ENCODE data around the gene COL18A1.

COL18A1 gene

DNA sequence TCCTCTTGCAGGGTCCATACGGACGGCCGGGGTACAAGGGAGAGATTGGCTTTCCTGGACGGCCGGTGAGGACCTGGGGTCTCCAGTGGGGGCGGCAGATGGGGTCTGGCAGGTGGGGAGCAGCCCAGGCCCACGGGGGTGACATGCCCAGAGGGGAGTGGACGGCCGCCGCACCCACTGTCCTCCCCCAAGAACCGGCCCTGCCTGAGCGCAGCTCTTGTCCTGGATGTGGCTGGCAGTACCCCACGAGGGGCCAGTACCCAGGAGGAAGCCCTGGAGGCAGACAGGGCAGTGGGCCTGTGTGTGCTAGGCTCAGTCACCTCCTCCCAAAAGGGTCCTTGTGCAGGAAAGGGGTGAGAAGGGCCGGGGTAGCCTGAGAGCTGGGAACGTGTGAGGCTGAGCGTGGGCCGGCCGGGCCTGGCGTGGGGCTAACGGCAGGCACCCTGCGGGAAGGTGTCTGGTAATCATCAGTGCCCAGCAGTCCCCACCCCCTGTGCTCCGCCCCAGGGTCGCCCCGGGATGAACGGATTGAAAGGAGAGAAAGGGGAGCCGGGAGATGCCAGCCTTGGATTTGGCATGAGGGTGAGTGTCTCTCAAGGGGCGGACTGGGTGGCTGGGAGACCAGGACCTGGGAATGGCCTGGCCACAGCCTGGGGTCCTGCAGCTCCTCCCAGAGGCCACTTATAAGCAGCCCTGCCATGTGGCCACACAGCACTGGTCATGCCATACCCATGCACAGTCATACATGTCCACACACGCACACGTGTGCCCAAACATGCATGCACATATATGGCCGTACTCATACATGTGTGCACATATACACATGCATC lies 90.1 kb downstream of the COL18A1 start:
- DNase-seq = no peak
- no peaks in the 10 kb centered on the region for H3K27me3 ChIP-seq (replicated peaks)
- peaks cover 70% of the 10 kb centered on the region for H3K36me3 ChIP-seq (replicated peaks)
- H3K4me3 ChIP-seq (ENCODE audit: low read depth, low read length) = no peak overlapping the region
- TF ChIP-seq, protein P1, sequence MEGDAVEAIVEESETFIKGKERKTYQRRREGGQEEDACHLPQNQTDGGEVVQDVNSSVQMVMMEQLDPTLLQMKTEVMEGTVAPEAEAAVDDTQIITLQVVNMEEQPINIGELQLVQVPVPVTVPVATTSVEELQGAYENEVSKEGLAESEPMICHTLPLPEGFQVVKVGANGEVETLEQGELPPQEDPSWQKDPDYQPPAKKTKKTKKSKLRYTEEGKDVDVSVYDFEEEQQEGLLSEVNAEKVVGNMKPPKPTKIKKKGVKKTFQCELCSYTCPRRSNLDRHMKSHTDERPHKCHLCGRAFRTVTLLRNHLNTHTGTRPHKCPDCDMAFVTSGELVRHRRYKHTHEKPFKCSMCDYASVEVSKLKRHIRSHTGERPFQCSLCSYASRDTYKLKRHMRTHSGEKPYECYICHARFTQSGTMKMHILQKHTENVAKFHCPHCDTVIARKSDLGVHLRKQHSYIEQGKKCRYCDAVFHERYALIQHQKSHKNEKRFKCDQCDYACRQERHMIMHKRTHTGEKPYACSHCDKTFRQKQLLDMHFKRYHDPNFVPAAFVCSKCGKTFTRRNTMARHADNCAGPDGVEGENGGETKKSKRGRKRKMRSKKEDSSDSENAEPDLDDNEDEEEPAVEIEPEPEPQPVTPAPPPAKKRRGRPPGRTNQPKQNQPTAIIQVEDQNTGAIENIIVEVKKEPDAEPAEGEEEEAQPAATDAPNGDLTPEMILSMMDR (IDR thresholded peaks at IDR 0.05; ENCODE audit: low read depth, low read length, missing control alignments) = no peak
- in situ Hi-C loops (cut with HindIII; ENCODE audit: low pct_ligation_motif_present, low sequenced_read_pairs) = no loop called here
- no peak overlapping the region for H3K27ac ChIP-seq

DNA sequence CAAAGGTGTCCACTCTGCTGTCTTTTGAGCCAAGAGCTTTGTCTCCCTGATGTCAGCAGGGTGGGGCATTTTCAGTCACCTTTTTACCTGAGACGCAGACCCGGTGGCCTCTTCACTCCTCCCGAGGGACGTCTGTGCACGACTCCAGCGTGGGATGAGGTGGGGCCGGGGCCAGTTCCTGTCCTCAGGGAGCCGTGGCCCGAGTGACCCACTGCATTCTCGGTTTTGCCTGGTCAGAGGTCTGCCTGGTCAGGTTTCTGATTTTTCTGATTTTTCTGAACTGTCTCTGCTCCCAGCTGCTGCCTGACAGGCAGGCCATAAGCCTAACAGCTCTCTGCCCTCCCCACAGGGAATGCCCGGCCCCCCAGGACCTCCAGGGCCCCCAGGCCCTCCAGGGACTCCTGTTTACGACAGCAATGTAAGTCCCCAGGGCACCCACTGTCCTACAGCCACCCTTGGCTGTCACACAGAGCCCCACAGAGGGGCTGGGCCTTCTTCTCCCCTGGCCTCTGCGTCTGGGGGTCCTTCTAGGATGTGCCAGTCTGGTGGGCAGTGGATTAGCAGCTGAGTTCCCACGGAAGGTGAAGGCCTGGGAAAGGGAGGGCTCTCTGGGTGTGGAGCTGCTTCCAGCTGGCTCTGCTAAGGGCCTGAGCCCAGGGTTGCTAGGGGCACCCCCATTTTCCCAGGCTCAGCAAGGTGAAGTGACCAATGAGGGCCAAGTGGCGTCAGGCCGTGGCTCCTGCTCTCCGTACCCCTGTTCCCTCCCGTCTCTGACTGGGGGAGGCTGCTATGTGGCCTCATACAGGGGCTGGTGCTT lies 91.4 kb downstream of the COL18A1 start:
- no peak for DNase-seq
- Histone ChIP-seq H3K27me3 (replicated peaks) (no peaks in the 10 kb centered on the region), H3K36me3 (replicated peaks) (peaks cover 64% of the 10 kb centered on the region), H3K27ac (no peak overlapping the region), H3K4me3 (ENCODE audit: low read depth, low read length) (no peak overlapping the region)
- in situ Hi-C loops (cut with HindIII; ENCODE audit: low pct_ligation_motif_present, low sequenced_read_pairs) = no loop called here
- TF ChIP-seq, protein P1 (IDR thresholded peaks at IDR 0.05; ENCODE audit: low read depth, low read length, missing control alignments) = no peak

DNA sequence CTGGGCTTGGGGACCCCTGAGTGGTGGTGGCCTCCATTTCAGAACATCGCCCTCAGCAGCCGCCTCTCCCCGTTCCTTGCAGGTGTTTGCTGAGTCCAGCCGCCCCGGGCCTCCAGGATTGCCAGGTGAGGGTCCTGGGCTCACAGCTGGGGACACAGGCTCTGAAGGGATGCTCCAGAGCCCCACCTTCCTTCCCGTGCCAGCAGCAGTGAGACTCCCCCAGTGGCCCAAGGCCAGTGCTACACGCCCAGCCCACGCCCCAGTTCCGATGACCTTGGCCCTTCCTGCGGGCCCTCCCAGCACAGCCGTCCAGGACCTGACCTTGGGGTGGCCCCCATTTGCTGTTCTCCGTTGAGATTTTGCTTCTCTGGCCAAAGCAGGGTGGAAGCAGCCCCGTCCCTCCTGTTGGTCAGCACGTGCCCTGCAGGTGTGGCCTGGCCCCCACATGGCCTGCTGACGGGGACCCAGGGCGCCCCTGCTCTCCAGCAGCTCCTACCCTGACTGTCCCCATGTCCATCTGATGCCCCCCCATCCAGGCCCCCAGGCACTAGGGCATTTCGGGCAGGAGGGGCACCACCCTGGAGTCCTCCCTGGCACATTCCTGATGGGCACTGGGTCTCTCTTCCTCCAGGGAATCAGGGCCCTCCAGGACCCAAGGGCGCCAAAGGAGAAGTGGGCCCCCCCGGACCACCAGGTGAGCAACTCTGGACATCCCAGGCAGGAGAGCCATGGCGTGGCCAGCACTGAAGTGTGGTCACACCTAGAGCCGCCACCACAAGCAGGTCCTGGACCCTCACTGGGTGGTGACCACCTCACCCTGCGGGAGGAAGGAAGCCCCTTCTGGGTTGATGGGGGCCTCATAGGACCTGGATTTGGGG lies 92.2 kb downstream of the COL18A1 start:
- in situ Hi-C loops (cut with HindIII; ENCODE audit: low pct_ligation_motif_present, low sequenced_read_pairs) = no loop called here
- TF ChIP-seq, protein P1 (IDR thresholded peaks at IDR 0.05; ENCODE audit: low read depth, low read length, missing control alignments) = no peak
- Histone ChIP-seq H3K36me3 (replicated peaks) (peaks cover 56% of the 10 kb centered on the region), H3K4me3 (ENCODE audit: low read depth, low read length) (no peak overlapping the region), H3K27ac (no peak overlapping the region), H3K27me3 (replicated peaks) (no peaks in the 10 kb centered on the region)
- no peak for DNase-seq

DNA sequence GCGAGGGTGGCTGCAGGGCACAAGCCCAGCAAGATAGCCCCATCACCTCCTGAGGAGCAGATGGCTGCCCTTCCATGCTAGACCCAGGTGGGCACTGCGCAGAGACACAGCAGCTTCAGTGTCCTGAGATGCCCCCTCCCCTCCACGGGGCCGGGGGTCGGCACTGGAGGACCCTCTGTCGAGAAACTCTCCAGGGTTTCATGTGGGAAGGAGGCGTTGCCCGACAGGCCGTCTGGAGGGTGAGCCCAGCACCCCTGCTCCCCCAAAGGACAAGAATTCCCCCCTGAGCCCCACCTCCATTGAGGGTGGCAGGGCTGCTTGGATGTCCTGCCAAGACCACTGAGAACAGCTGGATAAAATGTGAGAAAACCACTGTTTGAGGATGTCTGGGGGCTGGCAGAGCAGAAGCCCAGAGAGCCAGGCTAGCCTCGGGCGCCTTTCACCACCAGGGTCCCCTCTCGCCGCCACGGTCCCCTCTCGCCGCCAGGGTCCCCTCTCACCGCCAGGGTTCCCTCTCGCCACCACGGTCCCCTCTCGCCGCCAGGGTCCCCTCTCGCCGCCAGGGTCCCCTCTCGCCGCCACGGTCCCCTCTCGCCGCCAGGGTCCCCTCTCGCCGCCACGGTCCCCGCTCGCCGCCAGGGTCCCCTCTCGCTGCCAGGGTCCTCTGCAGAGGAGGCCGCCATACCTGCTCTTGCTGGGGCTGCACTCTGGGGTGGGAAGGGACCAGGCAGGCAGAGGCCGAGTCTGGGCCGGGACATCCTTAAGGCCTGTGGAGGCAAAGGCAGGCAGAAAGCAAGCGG lies 93.1 kb downstream of the COL18A1 start:
- H3K36me3 ChIP-seq (replicated peaks) = peaks cover 52% of the 10 kb centered on the region
- in situ Hi-C loops (cut with HindIII; ENCODE audit: low pct_ligation_motif_present, low sequenced_read_pairs) = no loop called here
- no peak overlapping the region for H3K27ac ChIP-seq
- no peak for DNase-seq
- no peaks in the 10 kb centered on the region for H3K27me3 ChIP-seq (replicated peaks)
- TF ChIP-seq, protein P1 (IDR thresholded peaks at IDR 0.05; ENCODE audit: low read depth, low read length, missing control alignments) = no peak
- H3K4me3 ChIP-seq (ENCODE audit: low read depth, low read length) = no peak overlapping the region

DNA sequence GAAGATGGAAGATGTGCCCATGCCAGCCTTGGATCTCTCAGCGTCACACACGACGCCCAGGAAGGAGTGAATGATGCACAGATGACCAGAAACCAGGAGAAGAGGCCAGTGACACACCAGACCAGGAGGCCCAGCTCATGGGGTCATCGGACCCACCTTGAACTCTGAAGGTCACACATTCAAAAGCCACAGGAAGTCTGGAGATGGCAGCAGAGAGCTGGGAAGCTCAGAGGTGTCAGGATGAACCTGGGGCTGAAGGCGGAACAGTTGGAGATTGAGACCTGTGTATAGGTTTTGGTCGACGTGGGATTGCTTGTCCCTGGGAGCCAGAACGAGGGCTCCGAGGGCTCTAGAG lies 93.7 kb downstream of the COL18A1 start:
- TF ChIP-seq, protein P1 (IDR thresholded peaks at IDR 0.05; ENCODE audit: low read depth, low read length, missing control alignments) = no peak
- DNase-seq = no peak
- in situ Hi-C loops (cut with HindIII; ENCODE audit: low pct_ligation_motif_present, low sequenced_read_pairs) = no loop called here
- peaks cover 46% of the 10 kb centered on the region for H3K36me3 ChIP-seq (replicated peaks)
- H3K27ac ChIP-seq = no peak overlapping the region
- no peak overlapping the region for H3K4me3 ChIP-seq (ENCODE audit: low read depth, low read length)
- H3K27me3 ChIP-seq (replicated peaks) = no peaks in the 10 kb centered on the region
